Measurements from ENCODE around the gene APBA2. TPM values are rescaled to one million over a fixed set of nuclear protein-coding genes. Genes with fewer than 3 reads are reported as not detected.

The APBA2 gene
- total RNA-seq, 3 donors from 2014 or later, result 0.64 to 6.9 (median 5.0) TPM

DNA sequence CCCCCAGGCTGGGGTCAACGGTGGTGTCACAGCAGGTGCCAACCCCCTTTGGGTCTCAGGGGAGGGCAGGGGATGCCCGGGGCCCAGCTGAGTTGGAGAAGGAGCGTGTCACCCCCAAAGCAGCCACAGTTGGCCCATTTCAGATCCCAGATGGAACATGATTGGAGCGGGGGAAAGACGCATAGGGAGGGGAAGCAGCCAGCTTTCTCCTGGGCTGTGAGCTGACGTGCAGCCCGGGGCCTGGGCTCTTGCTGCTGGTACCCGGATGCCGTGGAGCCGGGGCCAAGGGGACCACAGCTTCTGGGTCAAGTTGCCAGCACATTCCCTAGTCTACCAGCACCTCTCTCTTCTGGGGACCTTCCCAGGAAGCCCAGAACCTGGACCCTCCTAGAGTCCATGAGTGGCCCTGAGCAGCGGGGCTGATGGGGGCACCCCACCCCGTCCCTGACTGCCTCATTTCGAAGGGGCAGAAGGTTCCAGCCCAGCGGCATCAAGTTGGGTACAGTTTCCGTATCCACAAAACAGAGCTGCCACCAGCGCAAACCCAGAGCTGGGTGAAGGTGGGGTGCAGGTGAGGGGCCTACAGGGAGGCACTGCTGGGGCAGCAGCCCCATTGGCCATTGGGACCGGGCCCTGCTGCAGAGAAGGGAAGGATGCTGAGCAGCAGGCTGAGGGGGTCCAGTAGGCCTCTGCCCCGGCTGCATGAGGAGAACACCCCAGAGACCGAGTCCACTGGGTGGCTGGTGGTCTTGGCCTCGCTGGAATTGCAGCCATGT, 235.0 kb downstream of the APBA2 start:
- Histone ChIP-seq H3K36me3 (no peaks in the 10 kb centered on the region), H3K27me3 (peaks cover 0 to 3% of the 10 kb centered on the region in 2 donors), H3K4me3 (no peak overlapping the region), H3K4me1 (no peaks in the 10 kb centered on the region), H3K27ac (no peak overlapping the region), H3K9me3 (no peaks in the 10 kb centered on the region)
- intact Hi-C loops (cut with DNase I; ENCODE audit: low total_unique reads), result no loop called here
- DNase-seq (ENCODE audit: low spot score in 2 of 2), result no peak
- TF ChIP-seq POLR2AphosphoS5 (IDR thresholded peaks at IDR 0.05) (no peak), POLR2A (IDR thresholded peaks at IDR 0.05) (no peak)
- TF ChIP-seq, protein P1, sequence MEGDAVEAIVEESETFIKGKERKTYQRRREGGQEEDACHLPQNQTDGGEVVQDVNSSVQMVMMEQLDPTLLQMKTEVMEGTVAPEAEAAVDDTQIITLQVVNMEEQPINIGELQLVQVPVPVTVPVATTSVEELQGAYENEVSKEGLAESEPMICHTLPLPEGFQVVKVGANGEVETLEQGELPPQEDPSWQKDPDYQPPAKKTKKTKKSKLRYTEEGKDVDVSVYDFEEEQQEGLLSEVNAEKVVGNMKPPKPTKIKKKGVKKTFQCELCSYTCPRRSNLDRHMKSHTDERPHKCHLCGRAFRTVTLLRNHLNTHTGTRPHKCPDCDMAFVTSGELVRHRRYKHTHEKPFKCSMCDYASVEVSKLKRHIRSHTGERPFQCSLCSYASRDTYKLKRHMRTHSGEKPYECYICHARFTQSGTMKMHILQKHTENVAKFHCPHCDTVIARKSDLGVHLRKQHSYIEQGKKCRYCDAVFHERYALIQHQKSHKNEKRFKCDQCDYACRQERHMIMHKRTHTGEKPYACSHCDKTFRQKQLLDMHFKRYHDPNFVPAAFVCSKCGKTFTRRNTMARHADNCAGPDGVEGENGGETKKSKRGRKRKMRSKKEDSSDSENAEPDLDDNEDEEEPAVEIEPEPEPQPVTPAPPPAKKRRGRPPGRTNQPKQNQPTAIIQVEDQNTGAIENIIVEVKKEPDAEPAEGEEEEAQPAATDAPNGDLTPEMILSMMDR (IDR thresholded peaks at IDR 0.05), result no peak

DNA sequence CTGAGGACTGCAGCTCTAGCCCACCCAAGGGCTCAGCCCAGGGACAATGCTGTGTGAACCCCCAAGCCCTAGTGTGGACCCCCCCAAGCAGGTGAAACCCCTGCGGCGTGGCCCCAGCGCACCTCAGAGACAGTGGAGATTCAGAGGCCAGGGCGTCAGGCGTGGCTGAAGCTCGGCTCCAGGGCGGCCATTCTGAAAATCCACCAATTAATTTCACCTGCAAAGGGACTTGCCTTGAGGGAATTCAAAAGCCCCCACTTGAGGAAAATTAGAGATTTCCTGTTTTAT, 235.5 kb downstream of the APBA2 start:
- intact Hi-C loops (cut with DNase I; ENCODE audit: low total_unique reads), result no loop called here
- Histone ChIP-seq H3K27me3 (no peaks in the 10 kb centered on the region), H3K4me3 (no peak overlapping the region), H3K27ac (no peak overlapping the region), H3K9me3 (no peaks in the 10 kb centered on the region), H3K36me3 (no peaks in the 10 kb centered on the region), H3K4me1 (no peaks in the 10 kb centered on the region)
- no peak for TF ChIP-seq POLR2A (IDR thresholded peaks at IDR 0.05)
- TF ChIP-seq, protein P1 (IDR thresholded peaks at IDR 0.05), result no peak
- TF ChIP-seq POLR2AphosphoS5 (IDR thresholded peaks at IDR 0.05), result no peak
- DNase-seq (ENCODE audit: low spot score in 2 of 2), result no peak

DNA sequence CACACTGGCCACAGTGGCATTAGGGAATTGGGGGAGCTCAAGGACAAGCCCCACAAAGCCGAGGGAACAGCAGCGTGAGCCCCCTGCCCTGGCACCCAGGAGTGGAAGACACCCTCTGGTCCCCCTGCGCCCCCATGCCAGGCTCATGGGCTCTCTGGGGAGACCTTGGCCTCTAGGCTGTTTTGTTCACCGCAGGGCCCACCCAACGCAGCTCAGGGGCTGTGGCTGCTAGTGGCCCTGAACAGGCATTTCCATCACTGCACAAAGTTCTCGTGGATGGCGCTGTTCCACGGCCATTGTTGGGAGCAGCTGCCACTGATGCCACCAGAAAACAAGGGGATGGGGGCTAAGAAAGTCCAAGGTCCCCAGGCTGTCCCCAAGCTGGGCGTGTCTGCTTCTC, 236.1 kb downstream of the APBA2 start:
- intact Hi-C loops (cut with DNase I; ENCODE audit: low total_unique reads), result no loop called here
- no peak for TF ChIP-seq POLR2AphosphoS5 (IDR thresholded peaks at IDR 0.05)
- no peak for TF ChIP-seq POLR2A (IDR thresholded peaks at IDR 0.05)
- TF ChIP-seq, protein P1 (IDR thresholded peaks at IDR 0.05), result no peak
- Histone ChIP-seq H3K27ac (no peak overlapping the region), H3K4me1 (no peaks in the 10 kb centered on the region), H3K36me3 (no peaks in the 10 kb centered on the region), H3K4me3 (no peak overlapping the region), H3K27me3 (no peaks in the 10 kb centered on the region), H3K9me3 (no peaks in the 10 kb centered on the region)
- no peak for DNase-seq (ENCODE audit: low spot score in 2 of 2)

DNA sequence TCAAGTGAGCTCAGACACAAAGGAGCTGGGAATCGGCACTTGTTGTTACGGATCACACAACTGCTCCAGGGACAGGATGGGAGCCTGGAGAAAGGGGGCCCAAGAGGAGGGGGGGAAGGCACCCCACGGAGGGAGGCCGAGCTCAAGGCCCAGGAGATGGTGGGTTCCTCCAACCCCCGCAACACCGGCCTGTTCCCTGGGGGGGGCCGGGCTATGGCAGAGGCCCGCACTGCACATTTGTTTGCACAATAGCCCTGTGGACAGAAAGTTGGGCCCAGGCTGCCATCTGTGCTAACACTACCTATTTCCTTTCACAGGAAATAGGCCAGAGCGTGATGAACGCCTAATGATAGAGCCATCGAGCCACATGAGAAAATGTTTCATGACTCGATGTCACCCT, 236.7 kb downstream of the APBA2 start:
- DNase-seq (ENCODE audit: low spot score in 2 of 2), result no peak
- H3K4me1 ChIP-seq, result no peaks in the 10 kb centered on the region
- TF ChIP-seq, protein P1 (IDR thresholded peaks at IDR 0.05), result no peak
- TF ChIP-seq POLR2A (IDR thresholded peaks at IDR 0.05), result no peak
- TF ChIP-seq POLR2AphosphoS5 (IDR thresholded peaks at IDR 0.05), result no peak
- intact Hi-C loops (cut with DNase I; ENCODE audit: low total_unique reads), result no loop called here
- H3K27ac ChIP-seq, result no peak overlapping the region
- no peaks in the 10 kb centered on the region for H3K27me3 ChIP-seq
- no peaks in the 10 kb centered on the region for H3K36me3 ChIP-seq
- no peaks in the 10 kb centered on the region for H3K9me3 ChIP-seq
- H3K4me3 ChIP-seq, result no peak overlapping the region

DNA sequence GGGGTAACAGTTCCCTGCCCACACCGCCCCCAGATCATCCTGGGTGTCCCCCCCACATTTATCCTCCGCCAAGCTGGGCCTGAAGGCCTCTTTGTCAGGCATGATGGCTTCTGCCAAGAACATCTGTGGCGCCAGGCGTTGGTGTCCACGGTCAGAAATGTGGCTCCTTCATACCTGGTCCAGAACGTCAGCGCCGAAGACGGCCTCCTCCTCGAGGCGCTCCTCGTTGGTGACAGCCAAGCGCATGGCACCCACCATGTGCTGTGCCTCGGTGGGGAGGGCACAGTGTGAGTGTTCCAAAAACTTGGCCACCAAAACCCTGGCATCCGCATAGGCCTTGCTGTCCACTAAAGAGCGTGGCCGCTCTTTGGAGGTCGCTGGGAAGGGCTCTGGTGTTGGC, 237.4 kb downstream of the APBA2 start:
- Histone ChIP-seq H3K9me3 (no peaks in the 10 kb centered on the region), H3K4me3 (no peak overlapping the region), H3K27ac (no peak overlapping the region), H3K36me3 (no peaks in the 10 kb centered on the region), H3K4me1 (no peaks in the 10 kb centered on the region), H3K27me3 (no peaks in the 10 kb centered on the region)
- intact Hi-C loops (cut with DNase I; ENCODE audit: low total_unique reads), result no loop called here
- TF ChIP-seq, protein P1 (IDR thresholded peaks at IDR 0.05), result no peak
- no peak for TF ChIP-seq POLR2AphosphoS5 (IDR thresholded peaks at IDR 0.05)
- no peak for TF ChIP-seq POLR2A (IDR thresholded peaks at IDR 0.05)
- DNase-seq (ENCODE audit: low spot score in 2 of 2), result no peak
